Activated CD4-positive, alpha-beta memory T cell treated with anti-CD3 and anti-CD28 coated beads for 36 hours (primary cell): ENCODE results near the gene BCL7A. TPM values are rescaled to one million over a fixed set of nuclear protein-coding genes. Genes with fewer than 3 reads are reported as not detected.

Experiments used
- CTCF ChIA-PET: fragments of 350-600 bp; sonication (Branson Sonifier 250); formaldehyde crosslinking; loops from one replicate; lab custom pipeline; 2021; ENCODE audit warnings: antibody characterized with exemption, inconsistent platforms; lab: Charles Lee
- POLR2A ChIA-PET: fragments of 350-600 bp; sonication (Branson Sonifier 250); formaldehyde crosslinking; loops from one replicate; lab custom pipeline; 2021; ENCODE audit warnings: antibody characterized with exemption; lab: Charles Lee
- DNase-seq: peaks from one replicate; pipeline ENCODE4 v3.0.0-alpha.2; 2020
- H3K27ac Mint-ChIP-seq: one replicate; pipeline ENCODE4 v1.8.0; 2021; ENCODE audit warnings: mixed read lengths
- H3K27me3 Mint-ChIP-seq: one replicate; pipeline ENCODE4 v1.8.0; 2021; ENCODE audit warnings: mixed read lengths
- H3K36me3 Mint-ChIP-seq: one replicate; pipeline ENCODE4 v1.8.0; 2021; ENCODE audit warnings: mixed read lengths
- H3K4me1 Mint-ChIP-seq: one replicate; pipeline ENCODE4 v1.8.0; 2021; ENCODE audit warnings: low read depth, mixed read lengths
- H3K4me3 Mint-ChIP-seq: one replicate; pipeline ENCODE4 v1.8.0; 2021; ENCODE audit warnings: mild to moderate bottlenecking, mixed read lengths
- H3K9me3 Mint-ChIP-seq: one replicate; pipeline ENCODE4 v1.8.0; 2021; ENCODE audit warnings: mixed read lengths
- intact Hi-C: fragments of 100-400 bp; cut with micrococcal nuclease; formaldehyde crosslinking; loops from one replicate; pipeline ENCODE4 v1.15.1; 2023
- total RNA-seq, 2 experiments: library from RNA; stranded (reverse); gene quantifications; one replicate each; pipeline ENCODE4 v1.2.3, GENCODE V29; 2021

The BCL7A gene
- total RNA-seq, 2 experiments from 2014 or later, result 3.6 to 4.0 TPM

DNA sequence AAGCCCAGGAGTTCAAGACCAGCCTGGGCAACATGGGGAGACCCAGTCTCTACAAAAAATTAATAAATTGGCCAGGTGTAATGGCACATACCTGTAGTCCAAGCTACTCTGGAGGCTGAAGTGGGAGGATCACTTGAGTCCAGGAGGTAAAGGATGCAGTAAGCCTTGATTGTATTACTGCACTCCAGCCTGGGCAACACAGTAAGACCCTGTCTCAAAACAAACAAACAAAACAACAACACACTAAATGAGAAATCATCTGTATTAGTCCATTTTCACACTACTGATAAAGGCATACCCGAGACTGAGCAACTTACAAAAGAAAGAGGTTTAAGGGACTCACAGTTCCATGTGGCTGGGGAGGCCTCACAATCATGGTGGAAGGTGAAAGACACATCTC lies 52.1 kb downstream of the BCL7A start:
- H3K27ac Mint-ChIP-seq, result no peak overlapping the region
- no peak overlapping the region for H3K4me3 Mint-ChIP-seq
- ChIA-PET CTCF (interaction anchor here (1.2 kb wide), 1 partner anchor 50 kb away, joined by 3 read pairs; no protein-coding TSS in a partner anchor), POLR2A (no interaction called here)
- no peaks in the 10 kb centered on the region for H3K27me3 Mint-ChIP-seq
- H3K9me3 Mint-ChIP-seq, result no peaks in the 10 kb centered on the region
- DNase-seq, result no peak
- peaks cover 12% of the 10 kb centered on the region for H3K4me1 Mint-ChIP-seq
- intact Hi-C loops, result no loop called here
- no peaks in the 10 kb centered on the region for H3K36me3 Mint-ChIP-seq

DNA sequence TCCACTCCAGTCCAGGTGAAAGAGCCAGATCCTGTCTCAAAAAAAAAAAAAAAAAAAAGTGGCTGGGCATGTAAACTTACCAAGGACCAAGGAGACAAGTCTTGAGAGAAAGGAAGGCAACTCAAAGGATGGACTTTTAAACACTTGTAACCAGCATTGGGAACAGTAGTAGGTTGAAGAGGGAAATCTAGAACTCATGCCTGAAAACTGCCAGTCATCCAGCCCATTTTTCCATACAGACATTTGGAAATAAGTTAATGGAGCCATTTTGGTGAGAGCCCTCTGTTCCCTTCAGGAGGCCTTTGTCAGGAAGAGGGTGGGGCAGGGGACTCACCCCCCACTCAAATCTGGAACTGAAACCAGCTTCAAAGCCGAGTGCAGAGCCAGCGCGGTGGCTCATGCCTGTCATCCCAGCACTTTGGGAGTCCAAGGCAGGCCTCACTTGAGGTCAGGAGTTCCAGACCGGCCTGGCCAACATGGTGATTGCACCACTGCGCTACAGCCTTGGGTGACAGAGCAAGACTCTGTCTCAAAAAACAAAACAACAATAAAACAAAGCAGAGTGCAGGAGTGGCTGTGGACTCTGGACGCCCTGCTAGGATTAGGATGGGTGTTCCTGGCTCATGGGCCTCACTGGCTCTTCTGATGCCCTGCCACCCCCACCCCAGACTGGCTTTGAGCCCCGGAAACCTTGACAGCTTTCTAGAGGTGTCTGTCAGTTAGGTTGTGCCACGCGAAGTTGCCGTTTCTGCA lies 55.2 kb downstream of the BCL7A start:
- Mint-ChIP-seq H3K4me1 (peaks cover 32% of the 10 kb centered on the region), H3K9me3 (no peaks in the 10 kb centered on the region), H3K36me3 (no peaks in the 10 kb centered on the region), H3K27ac (no peak overlapping the region), H3K27me3 (no peaks in the 10 kb centered on the region), H3K4me3 (no peak overlapping the region)
- intact Hi-C loops, result no loop called here
- peak; percentile 62 for DNase-seq
- CTCF ChIA-PET, result interaction anchor here (1.0 to 2.3 kb wide), 2 partner anchors 10 to 23 kb away, joined by 3 to 5 read pairs; no protein-coding TSS in a partner anchor
- POLR2A ChIA-PET, result no interaction called here

DNA sequence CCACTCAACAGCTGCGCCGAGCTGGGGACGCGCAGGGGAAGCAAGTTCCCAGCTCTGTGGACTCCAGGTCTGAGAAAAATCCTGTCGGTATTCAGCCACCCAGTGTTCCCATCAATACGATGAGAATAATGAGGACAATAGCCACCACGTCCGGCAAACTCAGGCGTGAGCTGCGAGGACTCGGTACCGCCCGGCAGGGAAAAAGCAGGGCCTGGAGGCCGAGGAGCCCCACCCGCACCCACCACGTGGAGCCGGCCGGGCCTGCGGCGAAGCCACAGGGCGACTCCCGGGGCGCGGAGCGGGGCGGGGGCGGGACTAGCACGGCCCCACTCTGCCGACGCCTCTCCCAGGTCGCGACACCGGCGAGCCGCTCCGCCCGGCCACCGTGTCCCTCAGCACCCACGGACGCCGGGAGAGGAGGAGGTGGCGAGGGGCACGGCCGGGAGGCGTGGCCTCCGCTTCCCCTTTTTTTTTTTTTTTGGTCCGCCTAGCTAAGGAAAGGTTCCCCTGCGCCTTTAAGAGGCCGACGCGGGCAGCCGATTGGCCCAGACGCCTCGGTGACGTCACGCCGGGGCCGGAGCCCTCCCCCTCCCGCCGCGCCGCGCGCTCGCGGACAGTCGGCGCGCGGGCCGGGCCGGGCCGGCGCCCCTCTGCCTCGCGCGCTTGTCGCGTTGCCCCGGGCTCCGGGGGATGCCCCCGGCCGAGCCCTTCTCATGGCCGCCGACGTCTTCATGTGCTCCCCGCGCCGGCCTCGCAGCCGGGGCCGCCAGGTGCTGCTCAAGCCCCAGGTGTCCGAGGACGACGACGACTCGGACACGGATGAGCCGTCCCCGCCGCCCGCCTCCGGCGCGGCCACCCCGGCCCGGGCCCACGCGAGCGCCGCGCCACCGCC lies 56.7 kb downstream of the BCL7A start, which contains the start of gene MLXIP:
MLXIP (plus strand) TSS at position 616 of the 892 bp plus-strand sequence; CDS start at position 714, 98 bp downstream.
- Mint-ChIP-seq H3K27me3 (no peaks in the 10 kb centered on the region), H3K27ac (peak within 1 kb of the TSS; percentile 8), H3K4me3 (peak within 1 kb of the TSS; percentile 83), H3K36me3 (no peaks in the 10 kb centered on the region), H3K4me1 (peaks cover 45% of the 10 kb centered on the region), H3K9me3 (no peaks in the 10 kb centered on the region)
- ChIA-PET POLR2A (interaction anchor here (0.5 to 1.1 kb wide), 6 partner anchors 10 to 184 kb away, joined by 3 to 4 read pairs (median 4); no protein-coding TSS in a partner anchor), CTCF (interaction anchor here (0.8 to 1.2 kb wide), 4 partner anchors 10 to 45 kb away, joined by 3 to 5 read pairs (median 4); no protein-coding TSS in a partner anchor)
- intact Hi-C loops, result loop anchor here (2.0 kb wide), 1 partner anchor 190 kb away; the partner anchor contains the start of gene PSMD9
- peak; percentile 93 for DNase-seq

DNA sequence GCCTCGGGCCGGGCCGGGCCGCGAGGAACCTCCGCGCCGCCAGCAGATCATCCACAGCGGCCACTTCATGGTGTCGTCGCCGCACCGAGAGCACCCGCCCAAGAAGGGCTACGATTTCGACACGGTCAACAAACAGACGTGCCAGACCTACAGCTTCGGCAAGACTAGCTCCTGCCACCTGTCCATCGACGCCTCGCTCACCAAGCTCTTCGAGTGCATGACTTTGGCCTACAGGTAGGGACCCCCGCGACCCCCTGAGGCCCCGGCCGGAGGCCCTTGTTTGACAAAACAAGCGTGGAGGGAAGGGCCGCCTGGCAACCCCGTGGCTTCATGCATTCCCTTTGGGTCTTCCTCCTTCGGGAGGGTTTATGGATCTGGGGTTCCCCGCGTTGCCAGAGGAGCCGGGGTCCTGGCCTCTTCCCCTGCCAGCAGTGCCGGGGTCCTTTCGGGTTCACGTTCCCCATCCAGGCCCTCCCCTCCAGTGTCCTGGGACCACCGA lies 57.4 kb downstream of the BCL7A start:
- no peaks in the 10 kb centered on the region for H3K9me3 Mint-ChIP-seq
- H3K36me3 Mint-ChIP-seq, result peaks cover 4% of the 10 kb centered on the region
- peak overlapping the region; percentile 8 for H3K27ac Mint-ChIP-seq
- H3K4me3 Mint-ChIP-seq, result peak overlapping the region; percentile 83
- intact Hi-C loops, result loop anchor here (2.0 kb wide), 1 partner anchor 190 kb away; the partner anchor contains the start of gene PSMD9
- peak; percentile 48 for DNase-seq
- ChIA-PET POLR2A (interaction anchor here (0.6 to 1.1 kb wide), 2 partner anchors 20 to 30 kb away, joined by 3 to 4 read pairs; no protein-coding TSS in a partner anchor), CTCF (interaction anchor here (1.1 kb wide), 1 partner anchor 11 kb away, joined by 3 read pairs; no protein-coding TSS in a partner anchor)
- no peaks in the 10 kb centered on the region for H3K27me3 Mint-ChIP-seq
- peaks cover 51% of the 10 kb centered on the region for H3K4me1 Mint-ChIP-seq

DNA sequence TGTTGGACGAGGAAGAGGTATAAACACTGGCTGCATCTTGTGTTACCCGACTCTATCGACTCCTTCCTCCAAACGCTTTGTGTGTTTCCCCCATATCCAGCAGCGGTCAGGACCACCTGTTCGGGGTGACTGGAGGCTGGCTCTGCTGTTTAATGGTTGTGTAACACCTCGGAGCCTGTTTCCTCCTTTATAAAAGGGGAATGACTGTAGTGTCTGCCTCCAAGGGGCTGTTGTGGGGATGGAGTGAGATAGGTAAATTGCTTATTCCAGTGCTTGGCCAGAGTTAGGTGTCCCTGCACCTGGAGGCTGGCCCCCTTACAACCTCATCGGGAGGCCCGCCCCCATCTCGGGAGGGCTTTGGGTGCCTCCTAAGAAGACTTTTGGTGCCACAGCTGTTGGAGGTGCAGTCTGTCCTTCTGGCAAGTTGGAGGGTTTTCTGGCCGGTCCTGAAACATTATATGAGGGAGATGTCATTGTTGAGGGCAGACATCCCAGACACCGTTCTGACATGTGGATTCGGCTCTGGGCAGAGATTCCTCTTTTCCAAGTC lies 57.9 kb downstream of the BCL7A start:
- H3K9me3 Mint-ChIP-seq, result no peaks in the 10 kb centered on the region
- peak overlapping the region; percentile 83 for H3K4me3 Mint-ChIP-seq
- H3K27ac Mint-ChIP-seq, result peak overlapping the region; percentile 8
- H3K27me3 Mint-ChIP-seq, result no peaks in the 10 kb centered on the region
- peaks cover 6% of the 10 kb centered on the region for H3K36me3 Mint-ChIP-seq
- peaks cover 51% of the 10 kb centered on the region for H3K4me1 Mint-ChIP-seq
- intact Hi-C loops, result loop anchor here (2.0 to 5.0 kb wide), 4 partner anchors 43 to 287 kb away; partner anchors contain the start of genes PSMD9 and RHOF
- DNase-seq, result no peak
- ChIA-PET POLR2A (interaction anchor here (1.9 kb wide), 1 partner anchor 88 kb away, joined by 5 read pairs; no protein-coding TSS in a partner anchor), CTCF (interaction anchor here (1.5 to 3.8 kb wide), 3 partner anchors 22 to 44 kb away, joined by 3 to 34 read pairs (median 11); no protein-coding TSS in a partner anchor)

DNA sequence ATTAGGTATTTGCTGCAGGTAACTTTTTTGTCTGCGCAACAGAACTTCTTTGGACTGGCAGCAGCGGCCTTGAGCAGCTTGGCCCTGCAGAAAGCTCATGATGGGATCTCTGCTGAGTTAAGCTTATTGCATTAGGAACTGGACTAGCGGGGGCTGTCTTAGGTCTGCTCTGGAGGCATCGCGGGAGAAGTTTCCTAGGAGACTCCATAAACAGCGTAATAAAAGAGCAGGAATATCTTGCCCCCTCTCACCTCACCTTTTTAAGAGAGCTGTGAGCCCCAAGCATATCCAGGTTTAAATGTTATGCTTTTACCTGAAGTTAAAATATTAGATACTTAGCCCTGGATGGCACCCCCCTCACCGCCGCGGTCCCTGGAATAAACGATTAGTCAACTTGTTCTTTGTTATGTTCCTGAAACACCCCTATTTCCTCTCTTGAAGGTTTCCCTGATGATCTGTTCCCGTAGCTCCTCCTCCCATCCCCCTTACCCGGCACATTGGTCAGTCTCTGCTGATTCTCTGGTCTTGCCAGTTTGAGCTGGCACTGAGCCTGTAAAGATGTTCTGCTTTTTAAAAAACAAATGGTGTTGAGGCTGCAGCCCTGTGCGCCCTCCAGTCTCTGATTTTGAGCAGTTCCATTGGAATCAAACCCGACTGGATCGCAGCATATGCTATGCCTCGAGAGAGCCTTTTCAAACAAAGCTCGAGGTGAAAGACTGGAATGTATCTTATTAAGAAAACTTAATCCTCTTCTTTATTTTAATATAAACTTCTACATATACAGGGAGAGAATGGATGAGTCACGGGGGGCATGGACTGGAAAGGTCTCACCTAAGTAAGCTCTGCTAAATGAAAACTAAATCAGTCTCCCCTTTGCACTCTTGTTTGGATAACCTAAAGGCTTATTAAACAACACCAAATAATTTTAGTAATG lies 58.7 kb downstream of the BCL7A start:
- peak; percentile 52 for DNase-seq
- Mint-ChIP-seq H3K27me3 (no peaks in the 10 kb centered on the region), H3K4me1 (peaks cover 51% of the 10 kb centered on the region), H3K9me3 (no peaks in the 10 kb centered on the region), H3K36me3 (peaks cover 6% of the 10 kb centered on the region), H3K4me3 (peak overlapping the region; percentile 83), H3K27ac (peak overlapping the region; percentile 76)
- intact Hi-C loops, result loop anchor here (1.0 to 5.0 kb wide), 4 partner anchors 28 to 288 kb away; partner anchors contain the start of gene RHOF
- ChIA-PET CTCF (interaction anchor here (0.7 to 3.8 kb wide), 7 partner anchors 16 to 340 kb away, joined by 3 to 34 read pairs (median 3); no protein-coding TSS in a partner anchor), POLR2A (interaction anchor here (0.8 to 1.9 kb wide), 5 partner anchors 25 to 146 kb away, joined by 3 to 8 read pairs (median 4); partner anchors contain the start of gene DIABLO)

DNA sequence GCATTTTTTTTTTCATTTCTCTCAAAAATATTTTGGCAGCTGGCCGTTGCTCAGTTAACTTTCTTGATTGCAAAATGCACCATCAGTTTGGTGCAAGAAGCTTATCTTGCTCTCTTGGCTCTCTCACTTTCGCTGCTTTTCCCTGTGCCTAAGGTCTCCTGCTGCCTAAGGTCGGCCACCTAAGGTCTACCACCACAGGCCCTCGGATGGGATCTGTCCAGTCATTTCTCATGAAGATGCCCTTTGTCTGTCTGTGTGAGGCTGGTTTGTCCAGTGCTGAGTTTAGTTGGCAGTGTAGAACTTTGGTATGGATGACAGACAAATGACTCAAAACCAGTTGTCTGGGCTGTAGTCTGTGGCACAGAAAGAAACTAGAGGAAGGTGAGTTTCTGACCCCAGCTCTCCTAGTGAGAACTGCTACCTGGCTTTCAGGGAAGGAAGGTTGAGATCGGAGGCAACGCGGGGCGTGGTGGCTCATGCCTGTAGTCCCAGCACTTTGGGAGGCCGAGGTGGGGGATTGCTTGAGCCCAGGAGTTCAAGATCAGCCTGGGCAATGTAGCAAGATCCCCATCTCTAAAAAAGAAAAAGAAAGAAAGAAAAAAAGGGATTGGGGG lies 59.5 kb downstream of the BCL7A start:
- H3K36me3 Mint-ChIP-seq, result peaks cover 10% of the 10 kb centered on the region
- H3K4me3 Mint-ChIP-seq, result peak overlapping the region; percentile 61
- intact Hi-C loops, result loop anchor here (1.0 to 5.0 kb wide), 4 partner anchors 27 to 289 kb away; partner anchors contain the start of gene RHOF
- H3K27ac Mint-ChIP-seq, result peak overlapping the region; percentile 76
- POLR2A ChIA-PET, result interaction anchor here (0.7 to 1.9 kb wide), 7 partner anchors 17 to 145 kb away, joined by 3 to 8 read pairs (median 4); partner anchors contain the start of gene DIABLO
- CTCF ChIA-PET, result interaction anchor here (0.9 to 3.8 kb wide), 5 partner anchors 15 to 109 kb away, joined by 3 to 34 read pairs (median 3); no protein-coding TSS in a partner anchor
- no peaks in the 10 kb centered on the region for H3K27me3 Mint-ChIP-seq
- peaks cover 59% of the 10 kb centered on the region for H3K4me1 Mint-ChIP-seq
- H3K9me3 Mint-ChIP-seq, result no peaks in the 10 kb centered on the region
- peak; percentile 59 for DNase-seq

DNA sequence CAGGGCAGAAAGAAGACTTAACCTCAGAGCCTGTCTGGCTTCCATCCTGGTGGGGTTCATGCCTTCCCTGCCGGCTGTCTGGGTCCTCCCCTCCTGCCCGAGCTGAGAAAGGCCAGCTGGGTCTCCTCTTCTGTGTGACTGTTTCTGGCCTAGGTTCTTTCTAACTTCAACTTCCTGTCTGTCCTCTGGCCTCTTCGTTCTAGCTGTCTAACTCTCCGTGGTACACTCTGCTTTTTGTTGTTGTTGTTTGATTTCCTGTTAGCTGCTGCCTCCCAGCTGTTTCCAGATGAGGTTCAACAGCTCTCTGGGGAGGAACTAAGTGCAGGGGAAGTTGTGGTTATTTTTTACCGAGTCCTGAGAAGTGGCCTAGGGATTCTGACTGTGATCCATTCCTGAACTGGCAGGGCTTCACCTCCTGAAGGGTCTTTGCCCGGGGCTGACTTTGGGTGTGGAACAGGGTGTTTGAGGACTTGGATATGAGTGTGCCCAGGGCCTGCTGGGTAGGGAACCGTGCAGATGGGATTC lies 60.1 kb downstream of the BCL7A start:
- peak; percentile 45 for DNase-seq
- POLR2A ChIA-PET, result interaction anchor here (0.7 to 1.7 kb wide), 4 partner anchors 16 to 27 kb away, joined by 3 to 8 read pairs (median 4); no protein-coding TSS in a partner anchor
- Mint-ChIP-seq H3K4me1 (peaks cover 60% of the 10 kb centered on the region), H3K36me3 (peaks cover 10% of the 10 kb centered on the region), H3K4me3 (peak overlapping the region; percentile 61), H3K9me3 (no peaks in the 10 kb centered on the region), H3K27me3 (no peaks in the 10 kb centered on the region), H3K27ac (peak overlapping the region; percentile 76)
- intact Hi-C loops, result loop anchor here (1.0 to 5.0 kb wide), 4 partner anchors 27 to 289 kb away; partner anchors contain the start of gene RHOF
- CTCF ChIA-PET, result interaction anchor here (0.9 to 3.8 kb wide), 6 partner anchors 19 to 49 kb away, joined by 3 to 34 read pairs (median 4); no protein-coding TSS in a partner anchor
